Ishikawa (cell line): ENCODE results near the gene UBE2O.

Source experiments
- CEBPB ChIP-seq: IDR thresholded peaks from 2 replicates; pipeline ENCODE4 v1.6.1; 2012
- FOXM1 ChIP-seq: IDR thresholded peaks from 2 replicates; pipeline ENCODE4 v1.6.1; 2012; ENCODE audit warnings: low read depth, borderline replicate concordance
- RAD21 ChIP-seq: IDR thresholded peaks from 2 replicates; pipeline ENCODE4 v1.6.1; 2012; ENCODE audit warnings: low read depth
- TF ChIP-seq, protein P1 (sequence below): IDR thresholded peaks from 2 replicates; pipeline ENCODE4 v1.6.1; 2012
- TF ChIP-seq, protein P2 (sequence below): IDR thresholded peaks from 2 replicates; pipeline ENCODE4 v1.6.1; 2012; ENCODE audit warnings: low read depth, mild to moderate bottlenecking

DNA sequence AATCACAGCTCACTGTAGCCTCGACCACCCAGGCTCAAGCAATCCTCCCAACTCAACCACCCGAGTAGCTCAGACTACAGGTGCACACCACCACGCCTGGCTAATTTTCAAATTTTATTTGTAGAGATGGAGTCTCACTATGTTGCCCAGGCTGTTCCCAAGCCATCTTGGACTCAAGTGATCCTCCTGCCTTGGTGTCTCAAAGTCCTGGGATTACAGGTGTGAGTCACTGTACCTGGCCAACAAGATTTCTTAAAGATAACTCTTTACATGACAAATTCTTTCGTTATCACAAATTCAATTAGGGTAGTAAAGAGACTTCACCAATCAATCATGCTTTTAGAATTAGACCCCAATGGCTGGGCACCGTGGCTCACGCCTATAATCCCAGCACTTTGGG, 111.7 kb downstream of the UBE2O start:
- TF ChIP-seq, protein P1, sequence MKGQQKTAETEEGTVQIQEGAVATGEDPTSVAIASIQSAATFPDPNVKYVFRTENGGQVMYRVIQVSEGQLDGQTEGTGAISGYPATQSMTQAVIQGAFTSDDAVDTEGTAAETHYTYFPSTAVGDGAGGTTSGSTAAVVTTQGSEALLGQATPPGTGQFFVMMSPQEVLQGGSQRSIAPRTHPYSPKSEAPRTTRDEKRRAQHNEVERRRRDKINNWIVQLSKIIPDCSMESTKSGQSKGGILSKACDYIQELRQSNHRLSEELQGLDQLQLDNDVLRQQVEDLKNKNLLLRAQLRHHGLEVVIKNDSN: no peak
- TF ChIP-seq RAD21 (no peak), CEBPB (no peak), FOXM1 (no peak)
- TF ChIP-seq, protein P2, sequence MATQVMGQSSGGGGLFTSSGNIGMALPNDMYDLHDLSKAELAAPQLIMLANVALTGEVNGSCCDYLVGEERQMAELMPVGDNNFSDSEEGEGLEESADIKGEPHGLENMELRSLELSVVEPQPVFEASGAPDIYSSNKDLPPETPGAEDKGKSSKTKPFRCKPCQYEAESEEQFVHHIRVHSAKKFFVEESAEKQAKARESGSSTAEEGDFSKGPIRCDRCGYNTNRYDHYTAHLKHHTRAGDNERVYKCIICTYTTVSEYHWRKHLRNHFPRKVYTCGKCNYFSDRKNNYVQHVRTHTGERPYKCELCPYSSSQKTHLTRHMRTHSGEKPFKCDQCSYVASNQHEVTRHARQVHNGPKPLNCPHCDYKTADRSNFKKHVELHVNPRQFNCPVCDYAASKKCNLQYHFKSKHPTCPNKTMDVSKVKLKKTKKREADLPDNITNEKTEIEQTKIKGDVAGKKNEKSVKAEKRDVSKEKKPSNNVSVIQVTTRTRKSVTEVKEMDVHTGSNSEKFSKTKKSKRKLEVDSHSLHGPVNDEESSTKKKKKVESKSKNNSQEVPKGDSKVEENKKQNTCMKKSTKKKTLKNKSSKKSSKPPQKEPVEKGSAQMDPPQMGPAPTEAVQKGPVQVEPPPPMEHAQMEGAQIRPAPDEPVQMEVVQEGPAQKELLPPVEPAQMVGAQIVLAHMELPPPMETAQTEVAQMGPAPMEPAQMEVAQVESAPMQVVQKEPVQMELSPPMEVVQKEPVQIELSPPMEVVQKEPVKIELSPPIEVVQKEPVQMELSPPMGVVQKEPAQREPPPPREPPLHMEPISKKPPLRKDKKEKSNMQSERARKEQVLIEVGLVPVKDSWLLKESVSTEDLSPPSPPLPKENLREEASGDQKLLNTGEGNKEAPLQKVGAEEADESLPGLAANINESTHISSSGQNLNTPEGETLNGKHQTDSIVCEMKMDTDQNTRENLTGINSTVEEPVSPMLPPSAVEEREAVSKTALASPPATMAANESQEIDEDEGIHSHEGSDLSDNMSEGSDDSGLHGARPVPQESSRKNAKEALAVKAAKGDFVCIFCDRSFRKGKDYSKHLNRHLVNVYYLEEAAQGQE: no peak
